A673 (cell line): ENCODE measurements around the gene SLX4. TPM values are rescaled to one million over a fixed set of nuclear protein-coding genes. Genes with fewer than 3 reads are reported as not detected.
A peak's percentile ranks its signal among the peaks of the same experiment; 100 is the strongest.

Source experiments
- BruUV-seq: library from RNA; stranded (reverse); fragments of 400-500 nt; replicated peaks from 2 replicates; lab custom pipeline; 2021; lab: Mats Ljungman, UMichigan
- CTCF ChIA-PET: fragments of 300-600 bp; sonication (Branson Sonifier 250); formaldehyde crosslinking; loops from one replicate; lab custom pipeline; 2022; ENCODE audit warnings: antibody characterized with exemption; lab: Charles Lee
- POLR2A ChIA-PET: fragments of 300-600 bp; sonication (Branson Sonifier 250); formaldehyde crosslinking; loops from one replicate; lab custom pipeline; 2022; ENCODE audit warnings: antibody characterized with exemption; ENCODE audit not compliant: low non-redundant PET; lab: Charles Lee
- DNase-seq: peaks from one replicate; pipeline ENCODE4 v3.0.0-alpha.2; 2015; ENCODE audit warnings: low spot score
- H3K27ac ChIP-seq: fragments of 200-600 bp; sonication (generic); 2 replicates; pipeline ENCODE4 v1.5.1; 2016; ENCODE audit warnings: mixed run types, low read depth, mild to moderate bottlenecking, mixed read lengths, antibody characterized with exemption, low read length; ENCODE audit not compliant: poor library complexity, severe bottlenecking
- H3K27me3 ChIP-seq: fragments of 200-600 bp; sonication (generic); replicated peaks from 2 replicates; pipeline ENCODE4 v1.6.1; 2017; ENCODE audit warnings: mixed run types, low read depth, mild to moderate bottlenecking, mixed read lengths, antibody characterized with exemption, low read length; ENCODE audit not compliant: insufficient read depth, poor library complexity
- H3K36me3 ChIP-seq: fragments of 200-600 bp; sonication (generic); 2 replicates; pipeline ENCODE4 v1.6.1; 2016; ENCODE audit warnings: mixed run types, mild to moderate bottlenecking, mixed read lengths, antibody characterized with exemption, low read length; ENCODE audit not compliant: insufficient read depth, poor library complexity, severe bottlenecking
- H3K4me1 ChIP-seq: fragments of 200-600 bp; sonication (generic); 2 replicates; pipeline ENCODE4 v1.6.1; 2017; ENCODE audit warnings: mixed run types, mild to moderate bottlenecking, mixed read lengths, antibody characterized with exemption, low read length; ENCODE audit not compliant: insufficient read depth, poor library complexity, severe bottlenecking
- H3K4me3 ChIP-seq: fragments of 200-600 bp; sonication (generic); 2 replicates; pipeline ENCODE4 v1.5.1; 2016; ENCODE audit warnings: low read depth, mixed run types, mild to moderate bottlenecking, mixed read lengths, low read length; ENCODE audit not compliant: poor library complexity, severe bottlenecking
- H3K9me3 ChIP-seq: fragments of 200-600 bp; sonication (generic); 2 replicates; pipeline ENCODE4 v1.6.1; 2016; ENCODE audit warnings: mixed run types, low read depth, mild to moderate bottlenecking, mixed read lengths, antibody characterized with exemption, low read length; ENCODE audit not compliant: poor library complexity, severe bottlenecking
- CTCF ChIP-seq: fragments of 300-800, 200-600 bp; sonication (generic); conservative IDR thresholded peaks from 2 replicates; pipeline ENCODE4 v1.5.1; 2017; ENCODE audit warnings: low read depth, mild to moderate bottlenecking, antibody characterized with exemption, low read length, moderate library complexity, mixed read lengths
- EZH2 ChIP-seq: fragments of 200-600 bp; sonication (generic); IDR thresholded peaks from 2 replicates; pipeline ENCODE4 v1.6.1; 2017; ENCODE audit warnings: borderline replicate concordance, low read depth, mild to moderate bottlenecking, mixed read lengths, antibody characterized with exemption, low read length; ENCODE audit not compliant: poor library complexity, severe bottlenecking
- intact Hi-C: fragments of 100-400 bp; cut with micrococcal nuclease; formaldehyde crosslinking; loops from one replicate; pipeline ENCODE4 v1.10.0; 2022; ENCODE audit not compliant: unreplicated experiment
- total RNA-seq: library from RNA; stranded (reverse); gene quantifications from 2 replicates; pipeline ENCODE4 v1.2.3, GENCODE V29; 2021

The SLX4 gene
- total RNA-seq, 1 experiment from 2014 or later: 15.1 TPM

- no peaks in the 10 kb centered on the region for H3K36me3 ChIP-seq
- TF ChIP-seq EZH2 (no peak), CTCF (no peak)
- H3K4me1 ChIP-seq: peaks cover 16% of the 10 kb centered on the region
- intact Hi-C loops: no loop called here
- POLR2A ChIA-PET: no interaction called here
- H3K4me3 ChIP-seq: no peak overlapping the region
- BruUV-seq: no TSS peak
- CTCF ChIA-PET: no interaction called here
- no peaks in the 10 kb centered on the region for H3K9me3 ChIP-seq
- DNase-seq: no peak
- H3K27ac ChIP-seq: no peak overlapping the region
- no peaks in the 10 kb centered on the region for H3K27me3 ChIP-seq
Observed at GRCh38 chr16:3640207-3640606, 28.8 kb upstream of the SLX4 start.

GRCh38 chr16:3638916-3639644 lies 27.7 kb upstream of the SLX4 start:
- Histone ChIP-seq H3K4me3 (no peak overlapping the region), H3K36me3 (no peaks in the 10 kb centered on the region), H3K9me3 (no peaks in the 10 kb centered on the region), H3K4me1 (peaks cover 13% of the 10 kb centered on the region), H3K27ac (no peak overlapping the region), H3K27me3 (no peaks in the 10 kb centered on the region)
- ChIA-PET CTCF (no interaction called here), POLR2A (no interaction called here)
- intact Hi-C loops: no loop called here
- no peak for TF ChIP-seq EZH2
- no peak for TF ChIP-seq CTCF
- no peak for DNase-seq
- BruUV-seq: no TSS peak

- POLR2A ChIA-PET: interaction anchor here (0.5 kb wide), 1 partner anchor 531 kb away, joined by 6 read pairs; no protein-coding TSS in a partner anchor
- peak; percentile 80 for DNase-seq
- BruUV-seq: no TSS peak
- Histone ChIP-seq H3K9me3 (no peaks in the 10 kb centered on the region), H3K4me3 (no peak overlapping the region), H3K27ac (peak overlapping the region; percentile 45), H3K36me3 (no peaks in the 10 kb centered on the region), H3K27me3 (no peaks in the 10 kb centered on the region), H3K4me1 (peaks cover 13% of the 10 kb centered on the region)
- TF ChIP-seq EZH2 (no peak), CTCF (no peak)
- intact Hi-C loops: no loop called here
- CTCF ChIA-PET: no interaction called here
Observed at GRCh38 chr16:3637371-3637923, 26.0 kb upstream of the SLX4 start.
